ENCODE results near the gene PACRG. TPM values are rescaled to one million over a fixed set of nuclear protein-coding genes. Genes with fewer than 3 reads are reported as not detected.

The PACRG gene
- total and polyA plus RNA-seq, 2 donors from 2014 or later, result 7.4 to 20.0 TPM

DNA sequence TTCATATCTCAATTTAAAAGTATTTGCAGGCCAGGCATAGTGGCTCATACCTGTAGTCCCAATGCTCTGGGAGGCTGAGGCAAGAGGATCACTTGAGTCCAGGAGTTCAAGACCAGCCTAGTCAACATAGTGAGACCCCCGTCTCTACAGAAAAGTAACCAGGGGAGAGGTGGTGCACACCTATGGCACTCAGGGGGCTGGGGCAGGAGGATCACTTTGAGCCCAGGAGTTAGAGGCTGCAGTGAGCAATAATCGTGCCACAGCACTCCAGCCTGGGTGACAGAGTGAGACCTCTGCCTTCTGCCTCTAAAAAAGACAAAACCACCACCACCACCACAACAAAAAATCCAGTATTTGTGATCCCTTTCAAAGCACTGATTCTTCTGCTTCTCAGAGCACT is 501.3 kb downstream of the PACRG start:
- no peak for FAIRE-seq
- H3K36me3 ChIP-seq (ENCODE audit: control insufficient read depth in 2 of 3, insufficient read depth in 3 of 3, low read length in 3 of 3), result no peaks in the 10 kb centered on the region
- TF ChIP-seq CTCF (IDR thresholded peaks at IDR 0.05; ENCODE audit: borderline replicate concordance, extremely low read depth, insufficient read depth), result no peak
- H3K27ac ChIP-seq (ENCODE audit: low read depth in 2 of 2, low read length in 2 of 2), result no peak overlapping the region
- H3K9me3 ChIP-seq (ENCODE audit: control insufficient read depth in 2 of 3, insufficient read depth in 1 of 3, low read length in 3 of 3), result no peaks in the 10 kb centered on the region
- no peaks in the 10 kb centered on the region for H3K4me1 ChIP-seq (ENCODE audit: control insufficient read depth in 2 of 3, insufficient read depth in 2 of 3, low read depth in 1 of 3, low read length in 3 of 3)
- no peak for DNase-seq
- H3K9ac ChIP-seq (ENCODE audit: low read length in 3 of 3), result no peak overlapping the region
- intact Hi-C loops (cut with DNase I), result no loop called here
- no peak overlapping the region for H3K4me3 ChIP-seq (ENCODE audit: low read length in 3 of 3)
- no peaks in the 10 kb centered on the region for H3K27me3 ChIP-seq (ENCODE audit: control insufficient read depth, insufficient read depth, low read length)

DNA sequence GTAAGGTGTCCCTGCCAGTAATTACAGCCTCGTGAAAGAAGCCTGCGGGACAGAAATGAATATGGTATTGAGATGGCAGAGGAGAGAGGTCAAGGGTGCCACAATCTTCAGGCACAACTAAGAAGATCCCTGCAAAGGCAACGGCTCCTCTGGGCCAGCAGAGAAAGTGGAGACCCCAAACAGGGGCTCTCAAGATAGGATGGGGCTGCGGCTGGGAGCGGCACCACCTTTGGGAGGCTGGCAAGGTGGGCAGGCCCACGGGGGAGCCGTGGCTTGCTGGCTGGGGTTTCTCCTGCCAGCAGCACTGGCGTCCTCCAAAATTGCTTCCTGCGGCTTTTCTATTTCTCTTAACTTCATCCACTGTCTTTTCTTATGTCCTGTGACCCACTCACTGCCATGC is 503.1 kb downstream of the PACRG start:
- no peak for FAIRE-seq
- intact Hi-C loops (cut with DNase I), result no loop called here

GRCh38 chr6:163231356-163232014 is 503.7 kb downstream of the PACRG start:
- no peak overlapping the region for H3K27ac ChIP-seq (ENCODE audit: low read depth in 2 of 2, low read length in 2 of 2)
- DNase-seq, result no peak
- TF ChIP-seq CTCF (IDR thresholded peaks at IDR 0.05; ENCODE audit: borderline replicate concordance, extremely low read depth, insufficient read depth), result no peak

More for the DNA sequence above, 503.1 kb downstream of the PACRG start:
- no peaks in the 10 kb centered on the region for H3K4me1 ChIP-seq (ENCODE audit: control insufficient read depth in 2 of 3, insufficient read depth in 2 of 3, low read depth in 1 of 3, low read length in 3 of 3)
- no peak overlapping the region for H3K9ac ChIP-seq (ENCODE audit: low read length in 3 of 3)
- H3K4me3 ChIP-seq (ENCODE audit: low read length in 3 of 3), result no peak overlapping the region
- no peak overlapping the region for H3K27ac ChIP-seq (ENCODE audit: low read depth in 2 of 2, low read length in 2 of 2)
- DNase-seq, result no peak
- no peaks in the 10 kb centered on the region for H3K36me3 ChIP-seq (ENCODE audit: control insufficient read depth in 2 of 3, insufficient read depth in 3 of 3, low read length in 3 of 3)
- no peaks in the 10 kb centered on the region for H3K27me3 ChIP-seq (ENCODE audit: control insufficient read depth, insufficient read depth, low read length)
- no peaks in the 10 kb centered on the region for H3K9me3 ChIP-seq (ENCODE audit: control insufficient read depth in 2 of 3, insufficient read depth in 1 of 3, low read length in 3 of 3)
- TF ChIP-seq CTCF (IDR thresholded peaks at IDR 0.05; ENCODE audit: borderline replicate concordance, extremely low read depth, insufficient read depth), result no peak

More at GRCh38 chr6:163231356-163232014, 503.7 kb downstream of the PACRG start:
- intact Hi-C loops (cut with DNase I), result no loop called here
- no peaks in the 10 kb centered on the region for H3K9me3 ChIP-seq (ENCODE audit: control insufficient read depth in 2 of 3, insufficient read depth in 1 of 3, low read length in 3 of 3)
- no peaks in the 10 kb centered on the region for H3K27me3 ChIP-seq (ENCODE audit: control insufficient read depth, insufficient read depth, low read length)
- no peaks in the 10 kb centered on the region for H3K36me3 ChIP-seq (ENCODE audit: control insufficient read depth in 2 of 3, insufficient read depth in 3 of 3, low read length in 3 of 3)
- H3K9ac ChIP-seq (ENCODE audit: low read length in 3 of 3), result no peak overlapping the region
- H3K4me1 ChIP-seq (ENCODE audit: control insufficient read depth in 2 of 3, insufficient read depth in 2 of 3, low read depth in 1 of 3, low read length in 3 of 3), result no peaks in the 10 kb centered on the region
- FAIRE-seq, result no peak
- no peak overlapping the region for H3K4me3 ChIP-seq (ENCODE audit: low read length in 3 of 3)

Data from kidney (tissue), 14 donors.